AG09319 (cell line): ENCODE results near the gene HEPACAM.

Experiments
- DNase-seq: peaks from one replicate; pipeline ENCODE4 v3.0.0-alpha.2; 2010; ENCODE audit warnings: low read depth; ENCODE audit errors: extremely low read depth
- CTCF ChIP-seq: IDR thresholded peaks from 2 replicates; pipeline ENCODE4 v1.5.1; 2011; ENCODE audit warnings: low read depth, mild to moderate bottlenecking, inconsistent platforms, low read length, moderate library complexity

The HEPACAM gene

DNA sequence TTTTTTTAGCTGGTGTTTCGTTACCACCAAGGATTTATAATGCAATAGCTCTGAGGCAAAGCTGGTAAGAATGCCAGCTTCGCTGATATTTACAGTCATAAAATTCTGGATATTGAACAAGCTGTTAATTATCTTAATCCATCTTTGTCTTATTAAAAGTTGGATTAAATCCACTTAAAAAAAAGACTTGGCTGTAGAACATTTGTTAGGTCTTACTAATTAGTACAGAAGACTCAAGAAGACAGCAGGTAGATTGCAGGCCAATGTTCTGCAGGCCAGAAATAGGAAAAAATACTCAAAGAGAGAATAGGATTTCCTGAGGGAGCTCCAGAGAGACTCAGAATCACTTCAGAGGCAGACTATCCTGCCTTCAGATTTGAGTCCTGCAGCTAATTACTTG lies 45.7 kb downstream of the HEPACAM start:
- DNase-seq, result no peak
- no peak for TF ChIP-seq CTCF

- DNase-seq, result no peak
- TF ChIP-seq CTCF, result no peak
These were observed 46.4 kb downstream of the HEPACAM start for GRCh38 chr11:124889191-124890091.

DNA sequence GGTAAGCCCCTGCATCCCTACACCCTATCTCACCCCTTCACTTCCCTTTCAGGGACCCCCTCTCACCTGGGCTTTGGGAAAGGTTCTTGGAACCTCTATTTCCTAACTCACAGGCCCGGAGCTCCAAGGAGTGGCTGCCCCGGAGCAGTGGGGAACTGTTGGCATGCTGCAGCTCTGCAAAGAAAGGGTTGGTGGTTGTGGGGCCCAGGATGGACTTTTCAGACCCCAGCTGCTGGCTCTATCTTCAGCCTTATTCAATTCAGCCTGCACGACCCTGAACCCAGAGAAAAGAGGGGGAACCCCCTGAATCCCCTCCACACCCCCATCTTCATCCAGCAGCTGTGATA lies 48.2 kb downstream of the HEPACAM start:
- no peak for TF ChIP-seq CTCF
- DNase-seq, result no peak

- no peak for DNase-seq
These were observed 48.7 kb downstream of the HEPACAM start for GRCh38 chr11:124886978-124887666.

GRCh38 chr11:124886476-124886875 lies 49.4 kb downstream of the HEPACAM start:
- TF ChIP-seq CTCF, result no peak
- no peak for DNase-seq

More at GRCh38 chr11:124886978-124887666, 48.7 kb downstream of the HEPACAM start:
- no peak for TF ChIP-seq CTCF

DNA sequence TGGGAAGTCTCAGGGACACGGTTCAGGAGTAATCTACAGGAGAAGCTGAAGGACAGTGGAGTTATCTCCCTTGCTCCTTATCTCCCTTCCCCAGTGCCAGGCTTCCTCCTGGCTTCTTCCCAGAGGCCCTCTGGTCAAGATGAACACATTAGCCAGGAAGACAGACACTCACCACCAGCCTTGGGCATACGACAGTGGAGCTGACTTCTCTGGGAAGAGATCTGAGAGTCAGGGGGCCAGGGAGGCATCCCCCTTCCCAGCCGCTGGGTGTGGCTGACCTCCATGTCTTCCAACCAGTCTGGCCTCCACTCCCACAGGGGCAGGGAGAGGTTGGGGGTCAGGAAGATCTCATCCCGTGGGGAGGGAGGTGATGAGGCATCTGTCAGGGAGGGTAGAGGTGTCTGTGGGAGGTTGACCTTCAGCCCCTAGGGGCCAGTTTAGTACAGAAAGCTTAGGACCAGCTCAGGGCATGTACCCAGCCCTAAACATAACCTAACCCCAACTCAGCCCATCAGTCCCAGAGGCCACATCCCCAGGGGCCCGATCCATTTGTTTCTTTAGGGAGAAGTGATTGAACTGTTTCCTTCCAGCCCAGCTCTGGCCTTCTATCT lies 50.9 kb downstream of the HEPACAM start:
- no peak for DNase-seq
- TF ChIP-seq CTCF, result no peak

DNA sequence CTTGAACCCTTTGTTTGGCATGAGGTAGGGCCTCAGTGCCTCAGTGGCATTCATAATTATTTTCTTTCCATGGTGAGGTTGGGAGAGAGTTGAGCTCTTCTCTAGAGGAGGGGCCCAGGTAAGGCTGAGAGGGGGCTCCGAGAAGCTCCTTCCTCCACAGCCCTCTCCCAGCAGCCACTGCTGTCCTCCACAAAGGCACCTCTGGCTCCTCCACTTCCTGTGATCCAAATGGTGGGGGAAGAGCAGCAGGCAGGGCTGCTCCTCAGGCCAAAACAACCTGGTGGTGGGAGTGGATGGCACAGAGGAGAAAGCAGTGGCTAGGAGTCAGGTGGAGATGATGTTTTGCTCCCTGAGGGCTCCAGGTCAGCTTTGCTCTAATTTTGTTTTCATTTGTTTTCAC lies 51.5 kb downstream of the HEPACAM start:
- no peak for TF ChIP-seq CTCF
- DNase-seq, result no peak
